Mesothelial cell of epicardium (in vitro differentiated cells): ENCODE results near the gene MAGI1. TPM values are rescaled to one million over a fixed set of nuclear protein-coding genes. Genes with fewer than 3 reads are reported as not detected.
"Not testable (repeated sequence)": the region's sequence is repeated elsewhere in the genome, so short reads cannot be mapped to it uniquely, and the experiment has no call there.

Experiments used
- DNase-seq, 2 experiments: peaks; one replicate each; pipeline ENCODE4 v3.0.0; 2021; ENCODE audit warnings: low spot score in 2 of 2; ENCODE audit not compliant: unreplicated experiment in 2 of 2
- H3K27ac Mint-ChIP-seq: 2 replicates; pipeline ENCODE4 v1.8.0; 2021; ENCODE audit warnings: mixed read lengths
- H3K27me3 Mint-ChIP-seq: 2 replicates; pipeline ENCODE4 v1.8.0; 2021; ENCODE audit warnings: low read depth, mixed read lengths
- H3K36me3 Mint-ChIP-seq: 2 replicates; pipeline ENCODE4 v1.8.0; 2021; ENCODE audit warnings: mixed read lengths
- H3K4me1 Mint-ChIP-seq: 2 replicates; pipeline ENCODE4 v1.8.0; 2021; ENCODE audit warnings: mixed read lengths
- H3K4me3 Mint-ChIP-seq: 2 replicates; pipeline ENCODE4 v1.8.0; 2021; ENCODE audit warnings: mild to moderate bottlenecking, moderate library complexity, mixed read lengths
- H3K9me3 Mint-ChIP-seq: 2 replicates; pipeline ENCODE4 v1.8.0; 2021; ENCODE audit warnings: mixed read lengths
- total RNA-seq: library from RNA; stranded (reverse); gene quantifications from 3 replicates; pipeline ENCODE4 v1.2.1, GENCODE V29; 2021
- TF ChIP-seq, protein P1 (sequence below): fragments of 200-600 bp; sonication (generic); IDR thresholded peaks from one replicate; pipeline ENCODE4 v1.5.0; 2021; ENCODE audit warnings: antibody characterized with exemption; ENCODE audit not compliant: unreplicated experiment

Gene MAGI1
- total RNA-seq, 1 donor from 2014 or later = 65.6 TPM

- no peak overlapping the region for H3K27ac Mint-ChIP-seq
- no peaks in the 10 kb centered on the region for H3K36me3 Mint-ChIP-seq
- no peaks in the 10 kb centered on the region for H3K9me3 Mint-ChIP-seq
- DNase-seq = no peak
- peaks cover 11% of the 10 kb centered on the region for H3K4me1 Mint-ChIP-seq
- no peaks in the 10 kb centered on the region for H3K27me3 Mint-ChIP-seq
- TF ChIP-seq, protein P1, sequence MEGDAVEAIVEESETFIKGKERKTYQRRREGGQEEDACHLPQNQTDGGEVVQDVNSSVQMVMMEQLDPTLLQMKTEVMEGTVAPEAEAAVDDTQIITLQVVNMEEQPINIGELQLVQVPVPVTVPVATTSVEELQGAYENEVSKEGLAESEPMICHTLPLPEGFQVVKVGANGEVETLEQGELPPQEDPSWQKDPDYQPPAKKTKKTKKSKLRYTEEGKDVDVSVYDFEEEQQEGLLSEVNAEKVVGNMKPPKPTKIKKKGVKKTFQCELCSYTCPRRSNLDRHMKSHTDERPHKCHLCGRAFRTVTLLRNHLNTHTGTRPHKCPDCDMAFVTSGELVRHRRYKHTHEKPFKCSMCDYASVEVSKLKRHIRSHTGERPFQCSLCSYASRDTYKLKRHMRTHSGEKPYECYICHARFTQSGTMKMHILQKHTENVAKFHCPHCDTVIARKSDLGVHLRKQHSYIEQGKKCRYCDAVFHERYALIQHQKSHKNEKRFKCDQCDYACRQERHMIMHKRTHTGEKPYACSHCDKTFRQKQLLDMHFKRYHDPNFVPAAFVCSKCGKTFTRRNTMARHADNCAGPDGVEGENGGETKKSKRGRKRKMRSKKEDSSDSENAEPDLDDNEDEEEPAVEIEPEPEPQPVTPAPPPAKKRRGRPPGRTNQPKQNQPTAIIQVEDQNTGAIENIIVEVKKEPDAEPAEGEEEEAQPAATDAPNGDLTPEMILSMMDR = no peak
- no peak overlapping the region for H3K4me3 Mint-ChIP-seq
Measured at GRCh38 chr3:65867463-65868210, 171.1 kb downstream of the MAGI1 start.

DNA sequence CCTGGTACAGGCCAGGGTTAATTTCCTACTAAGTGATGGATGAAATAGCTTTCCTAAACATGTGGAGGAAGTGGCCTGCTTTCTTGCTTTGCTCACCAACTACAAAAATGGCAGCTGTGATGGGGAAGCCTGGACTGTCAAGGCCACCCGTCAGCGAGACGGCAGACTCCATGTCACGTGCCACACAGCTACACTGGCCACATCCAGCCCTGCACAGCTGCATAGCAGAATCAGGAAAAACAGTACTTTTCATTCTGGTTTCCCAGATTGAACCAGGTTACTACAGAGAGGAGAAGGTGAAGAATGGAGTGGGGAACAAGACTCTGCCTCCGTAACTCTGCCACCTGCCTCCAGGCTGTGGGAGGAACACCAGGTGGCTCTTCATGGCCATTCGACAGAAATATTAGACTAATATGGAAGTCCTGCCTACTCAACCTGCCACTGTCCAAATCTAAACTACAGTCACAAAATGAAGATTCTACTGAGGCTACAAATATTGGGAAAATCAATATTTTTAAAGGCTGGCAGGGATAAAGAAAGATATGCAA, 174.3 kb downstream of the MAGI1 start:
- Mint-ChIP-seq H3K4me3 (no peak overlapping the region), H3K4me1 (peaks cover 21% of the 10 kb centered on the region), H3K27me3 (no peaks in the 10 kb centered on the region), H3K27ac (no peak overlapping the region), H3K9me3 (no peaks in the 10 kb centered on the region), H3K36me3 (peaks cover 2% of the 10 kb centered on the region)
- TF ChIP-seq, protein P1 = no peak
- no peak for DNase-seq

DNA sequence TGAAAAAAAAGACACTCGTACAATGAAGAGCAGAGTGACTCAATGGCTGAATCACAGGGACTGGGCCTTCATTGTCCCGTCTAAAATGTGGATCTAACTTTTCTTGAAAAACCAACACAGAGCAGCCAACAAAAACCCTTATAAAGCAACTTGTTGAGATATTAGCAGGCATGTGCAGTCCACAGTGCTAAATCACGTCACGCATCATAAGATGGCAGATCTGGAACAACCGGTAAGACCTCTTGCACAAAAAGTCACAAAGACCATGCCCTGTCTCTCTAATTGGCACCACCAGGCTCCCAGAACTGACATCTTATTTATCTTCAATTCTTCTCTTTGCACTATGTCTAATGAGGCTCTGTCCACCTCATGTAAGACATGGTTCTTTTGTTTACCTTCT, 177.0 kb downstream of the MAGI1 start:
- Mint-ChIP-seq H3K4me3 (no peak overlapping the region), H3K27ac (peak overlapping the region; percentile 1), H3K9me3 (no peaks in the 10 kb centered on the region), H3K27me3 (no peaks in the 10 kb centered on the region), H3K4me1 (peaks cover 28% of the 10 kb centered on the region), H3K36me3 (peaks cover 7% of the 10 kb centered on the region)
- TF ChIP-seq, protein P1 = no peak
- DNase-seq = no peak

DNA sequence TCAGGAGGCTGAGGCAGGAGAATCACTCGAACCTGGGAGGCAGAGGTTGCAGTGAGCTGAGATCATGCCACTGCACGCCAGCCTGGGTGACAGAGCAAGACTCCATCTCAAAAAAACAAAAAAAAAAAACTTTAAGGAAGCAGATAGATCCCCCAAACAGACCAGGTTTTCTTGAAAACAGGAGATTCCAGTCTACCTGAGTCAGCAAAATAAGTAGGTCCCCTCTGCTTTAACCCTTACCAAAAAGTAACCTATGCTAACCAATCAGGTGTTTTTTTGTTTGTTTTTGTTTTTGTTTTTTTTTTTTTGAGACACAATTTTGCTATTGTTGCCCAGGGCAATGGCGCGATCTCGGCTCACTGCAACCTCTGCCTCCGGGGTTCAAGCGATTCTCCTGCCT, 179.1 kb downstream of the MAGI1 start:
- not testable (repeated sequence) for H3K27ac Mint-ChIP-seq, H3K27me3 Mint-ChIP-seq, H3K4me3 Mint-ChIP-seq, DNase-seq, H3K36me3 Mint-ChIP-seq, H3K9me3 Mint-ChIP-seq
- H3K4me1 Mint-ChIP-seq = peaks cover 36% of the 10 kb centered on the region

DNA sequence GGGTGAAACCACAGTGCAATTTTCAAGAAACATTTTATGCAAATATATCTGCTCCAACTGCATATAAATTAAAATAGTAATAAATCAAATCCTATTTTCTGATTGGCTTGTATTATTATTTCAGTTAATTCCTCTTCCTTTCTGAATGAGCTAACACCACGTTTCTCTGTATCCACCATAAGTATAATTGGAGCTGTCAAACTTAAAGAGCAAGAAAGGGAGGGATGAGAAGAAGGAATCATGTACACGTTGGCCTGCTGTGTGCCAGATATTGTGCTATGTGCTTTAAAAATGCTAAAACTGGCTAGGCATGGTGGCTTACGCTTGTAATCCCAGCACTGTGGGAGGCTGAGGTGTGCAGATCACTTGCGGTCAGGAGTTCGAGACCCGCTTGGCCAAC, 180.0 kb downstream of the MAGI1 start:
- DNase-seq = no peak
- H3K27me3 Mint-ChIP-seq = no peaks in the 10 kb centered on the region
- no peaks in the 10 kb centered on the region for H3K9me3 Mint-ChIP-seq
- peaks cover 7% of the 10 kb centered on the region for H3K36me3 Mint-ChIP-seq
- peaks cover 38% of the 10 kb centered on the region for H3K4me1 Mint-ChIP-seq
- no peak overlapping the region for H3K4me3 Mint-ChIP-seq
- TF ChIP-seq, protein P1 = no peak
- no peak overlapping the region for H3K27ac Mint-ChIP-seq

- H3K9me3 Mint-ChIP-seq = no peaks in the 10 kb centered on the region
- peaks cover 7% of the 10 kb centered on the region for H3K36me3 Mint-ChIP-seq
- H3K4me1 Mint-ChIP-seq = peaks cover 40% of the 10 kb centered on the region
- TF ChIP-seq, protein P1 = no peak
- no peak for DNase-seq
- H3K27ac Mint-ChIP-seq = no peak overlapping the region
- no peaks in the 10 kb centered on the region for H3K27me3 Mint-ChIP-seq
- no peak overlapping the region for H3K4me3 Mint-ChIP-seq
Measured at GRCh38 chr3:65857327-65857726, 181.4 kb downstream of the MAGI1 start.
